Lung (tissue), 12 donors: Measurements from ENCODE around the gene CAMKMT. TPM values are rescaled to one million over a fixed set of nuclear protein-coding genes. Genes with fewer than 3 reads are reported as not detected.

ENCODE experiments used
- ATAC-seq: fragments of 200-7000 bp; cut with Tn5 transposase; one replicate; pipeline ENCODE4 v1.9.1; 2020; ENCODE audit warnings: moderate number of reproducible peaks; ENCODE audit not compliant: insufficient read depth, low FRiP score
- DNase-seq, 3 donors: peaks; one replicate each; pipeline ENCODE4 v3.0.0-alpha.2; 2013 to 2017
- H3K27ac ChIP-seq, 2 donors: one replicate each; pipeline ENCODE4 v1.5.1; 2013; ENCODE audit warnings: mild to moderate bottlenecking in 2 of 2, moderate library complexity in 2 of 2, control low read depth in 1 of 2, inconsistent platforms in 1 of 2, low read depth in 1 of 2, low read length in 1 of 2
- H3K27me3 ChIP-seq, 3 donors: one replicate each; pipeline ENCODE4 v1.5.1; 2013; ENCODE audit warnings: low read length in 2 of 3; ENCODE audit not compliant: control insufficient read depth in 3 of 3, insufficient read depth in 3 of 3
- H3K36me3 ChIP-seq, 4 donors: one replicate each; pipeline ENCODE4 v1.5.1; 2013; ENCODE audit warnings: low read length in 4 of 4, mild to moderate bottlenecking in 1 of 4, moderate library complexity in 1 of 4; ENCODE audit not compliant: control insufficient read depth in 4 of 4, insufficient read depth in 4 of 4
- H3K4me1 ChIP-seq, 5 donors: one replicate each; pipeline ENCODE4 v1.5.1; 2013; ENCODE audit warnings: low read length in 5 of 5, mild to moderate bottlenecking in 2 of 5, moderate library complexity in 1 of 5; ENCODE audit not compliant: control insufficient read depth in 5 of 5, insufficient read depth in 5 of 5
- H3K4me3 ChIP-seq: one replicate; pipeline ENCODE4 v1.5.1; 2013; ENCODE audit warnings: mild to moderate bottlenecking, control low read depth, moderate library complexity
- H3K9ac ChIP-seq, 2 donors: one replicate each; pipeline ENCODE4 v1.5.1; 2013; ENCODE audit warnings: low read length in 2 of 2, control low read depth in 1 of 2; ENCODE audit not compliant: insufficient read depth in 1 of 2
- H3K9me3 ChIP-seq, 4 donors: one replicate each; pipeline ENCODE4 v1.5.1; 2013; ENCODE audit warnings: low read length in 3 of 4, mild to moderate bottlenecking in 1 of 4, moderate library complexity in 1 of 4; ENCODE audit not compliant: control insufficient read depth in 4 of 4, insufficient read depth in 3 of 4
- WGBS, 2 donors: extraction: QIAGEN DNeasy Blood & Tissue Kit; methylation state at CpG; one replicate each; pipeline ENCODE4 v1.1.7; 2013; 5-methylcytosine and 5-hydroxymethylcytosine counted together
- polyA plus RNA-seq, 2 donors: library from polyadenylated mRNA; stranded (reverse); fragments of 200-250 nt; gene quantifications; one replicate each; pipeline ENCODE4 v1.2.1, GENCODE V29; 2013
- total RNA-seq, 2 donors: library from RNA; depleted of rRNA in 1 of 2; stranded (reverse); fragments of >200 nt in 1 of 2; gene quantifications; one replicate each; pipeline ENCODE4 v1.2.1, GENCODE V29; 2014 to 2021
- TF ChIP-seq, protein P1 (sequence below): IDR thresholded peaks from 2 replicates; pipeline ENCODE4 v1.5.1; 2012; ENCODE audit warnings: mild to moderate bottlenecking; ENCODE audit errors: control extremely low read depth, extremely low read depth
- donor health status: control.
- donor health status: control.
- donor health status: Bipolar disorder and iron deficiency.
- donor health status: healthy.
- donor health status: DM: yes; HTN: yes; CAD: no.

The CAMKMT gene
- total and polyA plus RNA-seq, 4 donors = 3.6 to 19.7 (median 8.4) TPM

GRCh38 chr2:44801841-44802776 is 440.4 kb downstream of the CAMKMT start:
- no peak for ATAC-seq
- Histone ChIP-seq H3K4me1 (peaks cover 0 to 12% (median 2%) of the 10 kb centered on the region in 5 donors), H3K9ac (no peak overlapping the region), H3K9me3 (peaks cover 0 to 4% (median 0%) of the 10 kb centered on the region in 4 donors), H3K4me3 (no peak overlapping the region), H3K27ac (no peak overlapping the region), H3K36me3 (no peaks in the 10 kb centered on the region), H3K27me3 (peaks cover 3 to 96% (median 95%) of the 10 kb centered on the region in 3 donors)
- peak in 2 of 3 donors; percentile 23 to 26 for DNase-seq
- WGBS, 2 donors = 5 to 7% methylated on average over 61 to 67 of the region's 67 CpGs
- TF ChIP-seq, protein P1, sequence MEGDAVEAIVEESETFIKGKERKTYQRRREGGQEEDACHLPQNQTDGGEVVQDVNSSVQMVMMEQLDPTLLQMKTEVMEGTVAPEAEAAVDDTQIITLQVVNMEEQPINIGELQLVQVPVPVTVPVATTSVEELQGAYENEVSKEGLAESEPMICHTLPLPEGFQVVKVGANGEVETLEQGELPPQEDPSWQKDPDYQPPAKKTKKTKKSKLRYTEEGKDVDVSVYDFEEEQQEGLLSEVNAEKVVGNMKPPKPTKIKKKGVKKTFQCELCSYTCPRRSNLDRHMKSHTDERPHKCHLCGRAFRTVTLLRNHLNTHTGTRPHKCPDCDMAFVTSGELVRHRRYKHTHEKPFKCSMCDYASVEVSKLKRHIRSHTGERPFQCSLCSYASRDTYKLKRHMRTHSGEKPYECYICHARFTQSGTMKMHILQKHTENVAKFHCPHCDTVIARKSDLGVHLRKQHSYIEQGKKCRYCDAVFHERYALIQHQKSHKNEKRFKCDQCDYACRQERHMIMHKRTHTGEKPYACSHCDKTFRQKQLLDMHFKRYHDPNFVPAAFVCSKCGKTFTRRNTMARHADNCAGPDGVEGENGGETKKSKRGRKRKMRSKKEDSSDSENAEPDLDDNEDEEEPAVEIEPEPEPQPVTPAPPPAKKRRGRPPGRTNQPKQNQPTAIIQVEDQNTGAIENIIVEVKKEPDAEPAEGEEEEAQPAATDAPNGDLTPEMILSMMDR = no peak

DNA sequence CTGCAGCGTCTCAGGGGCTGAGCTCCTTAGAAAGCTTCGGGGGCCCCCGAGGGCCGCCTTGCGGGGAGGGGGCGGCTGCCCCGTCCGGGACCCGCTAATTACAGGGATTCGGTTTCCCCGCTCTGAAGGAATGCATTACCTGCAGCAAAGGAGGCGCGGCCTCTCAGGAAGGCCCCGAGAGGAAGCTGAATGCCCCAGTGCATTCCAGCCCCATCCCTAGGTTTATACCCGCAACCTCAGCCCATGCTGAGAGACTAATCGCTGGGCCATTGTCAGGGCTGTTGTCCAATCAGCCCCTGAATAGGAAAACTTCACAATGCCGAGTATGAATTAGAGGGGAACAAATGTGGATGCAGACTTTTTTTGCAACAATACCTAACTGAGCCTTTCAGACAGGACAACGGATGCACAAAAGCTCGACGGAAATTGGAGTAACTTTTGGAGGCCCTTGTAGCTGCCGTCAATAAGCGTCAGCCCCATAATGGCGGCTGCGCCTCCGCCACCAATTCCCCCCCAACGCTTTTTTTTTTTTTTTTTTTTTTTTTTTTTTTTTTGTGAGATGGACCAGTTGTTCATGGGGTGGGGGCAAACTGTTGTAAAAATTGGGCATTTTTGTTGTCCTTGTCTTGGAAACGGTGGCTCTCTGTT is 441.2 kb downstream of the CAMKMT start:
- Histone ChIP-seq H3K9me3 (peaks cover 0 to 4% (median 0%) of the 10 kb centered on the region in 4 donors), H3K9ac (no peak overlapping the region), H3K4me3 (no peak overlapping the region), H3K4me1 (peaks cover 0 to 12% (median 2%) of the 10 kb centered on the region in 5 donors), H3K27me3 (peaks cover 3 to 97% (median 96%) of the 10 kb centered on the region in 3 donors), H3K27ac (no peak overlapping the region), H3K36me3 (no peaks in the 10 kb centered on the region)
- TF ChIP-seq, protein P1 = no peak
- ATAC-seq (no peak), DNase-seq (peak in 2 of 3 donors; percentile 23 to 55)
- WGBS, 2 donors = 10% methylated on average over 26 to 27 of the region's 27 CpGs

GRCh38 chr2:44804406-44805265 is 442.9 kb downstream of the CAMKMT start:
- TF ChIP-seq, protein P1 = no peak
- no peak overlapping the region for H3K4me3 ChIP-seq
- no peak overlapping the region for H3K27ac ChIP-seq
- H3K9ac ChIP-seq = no peak overlapping the region
- peaks cover 0 to 2% (median 0%) of the 10 kb centered on the region in 4 donors for H3K9me3 ChIP-seq
- H3K4me1 ChIP-seq = peaks cover 0 to 12% (median 2%) of the 10 kb centered on the region in 5 donors
- ATAC-seq = no peak
- H3K27me3 ChIP-seq = peaks cover 6 to 96% (median 96%) of the 10 kb centered on the region in 3 donors
- peak in 2 of 3 donors; percentile 13 to 14 for DNase-seq
- no peaks in the 10 kb centered on the region for H3K36me3 ChIP-seq
- WGBS, 2 donors = 25 to 34% methylated on average over 12 of the region's 12 CpGs
